GM18868 (cell line): ENCODE results near the gene SYCE3.
"Not testable (repeated sequence)": the region's sequence is repeated elsewhere in the genome, so short reads cannot be mapped to it uniquely, and the experiment has no call there.

ENCODE experiments used
- ATAC-seq: cut with Tn5 transposase; IDR thresholded peaks from one replicate; pipeline ENCODE4 v1.9.1; 2021; ENCODE audit warnings: mild to moderate bottlenecking, moderate library complexity; ENCODE audit not compliant: unreplicated experiment

SYCE3 gene

DNA sequence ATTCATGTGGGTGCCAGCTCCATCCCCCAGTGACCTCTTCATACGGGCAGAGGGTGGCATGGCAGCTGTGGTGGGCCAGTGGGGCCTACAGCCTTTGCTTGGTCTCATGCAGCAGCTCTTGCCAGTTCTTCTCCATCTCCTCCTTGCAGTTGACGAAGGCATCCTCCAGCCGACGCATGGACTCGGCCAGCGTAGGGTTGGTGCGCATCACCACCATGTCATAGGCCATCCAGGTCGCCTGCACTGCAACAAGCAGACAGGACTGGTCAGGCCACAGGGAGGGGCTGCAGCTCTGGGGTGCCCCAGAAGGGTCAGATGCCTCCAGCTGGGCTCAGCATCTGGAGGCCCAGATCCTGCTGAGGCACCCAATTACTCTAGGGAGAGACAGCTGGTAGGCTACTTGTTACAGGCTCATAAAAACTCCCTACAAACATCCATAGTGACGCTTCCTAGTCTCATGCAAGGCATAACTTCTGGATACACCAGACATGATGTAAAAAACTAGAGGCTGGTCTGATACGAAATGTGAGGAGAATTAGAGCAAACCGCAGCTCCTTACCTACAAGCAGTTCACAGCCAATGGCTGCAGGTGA lies 11.5 kb downstream of the SYCE3 start:
- no peak for ATAC-seq

- no peak for ATAC-seq
Measured at GRCh38 chr22:50550395-50550794, 12.3 kb downstream of the SYCE3 start.

GRCh38 chr22:50548921-50549790 lies 13.6 kb downstream of the SYCE3 start:
- no peak for ATAC-seq

- ATAC-seq: no peak
Measured at GRCh38 chr22:50548040-50548920, 14.4 kb downstream of the SYCE3 start.

- ATAC-seq: no peak
Measured at GRCh38 chr22:50547263-50547985, 15.3 kb downstream of the SYCE3 start.

DNA sequence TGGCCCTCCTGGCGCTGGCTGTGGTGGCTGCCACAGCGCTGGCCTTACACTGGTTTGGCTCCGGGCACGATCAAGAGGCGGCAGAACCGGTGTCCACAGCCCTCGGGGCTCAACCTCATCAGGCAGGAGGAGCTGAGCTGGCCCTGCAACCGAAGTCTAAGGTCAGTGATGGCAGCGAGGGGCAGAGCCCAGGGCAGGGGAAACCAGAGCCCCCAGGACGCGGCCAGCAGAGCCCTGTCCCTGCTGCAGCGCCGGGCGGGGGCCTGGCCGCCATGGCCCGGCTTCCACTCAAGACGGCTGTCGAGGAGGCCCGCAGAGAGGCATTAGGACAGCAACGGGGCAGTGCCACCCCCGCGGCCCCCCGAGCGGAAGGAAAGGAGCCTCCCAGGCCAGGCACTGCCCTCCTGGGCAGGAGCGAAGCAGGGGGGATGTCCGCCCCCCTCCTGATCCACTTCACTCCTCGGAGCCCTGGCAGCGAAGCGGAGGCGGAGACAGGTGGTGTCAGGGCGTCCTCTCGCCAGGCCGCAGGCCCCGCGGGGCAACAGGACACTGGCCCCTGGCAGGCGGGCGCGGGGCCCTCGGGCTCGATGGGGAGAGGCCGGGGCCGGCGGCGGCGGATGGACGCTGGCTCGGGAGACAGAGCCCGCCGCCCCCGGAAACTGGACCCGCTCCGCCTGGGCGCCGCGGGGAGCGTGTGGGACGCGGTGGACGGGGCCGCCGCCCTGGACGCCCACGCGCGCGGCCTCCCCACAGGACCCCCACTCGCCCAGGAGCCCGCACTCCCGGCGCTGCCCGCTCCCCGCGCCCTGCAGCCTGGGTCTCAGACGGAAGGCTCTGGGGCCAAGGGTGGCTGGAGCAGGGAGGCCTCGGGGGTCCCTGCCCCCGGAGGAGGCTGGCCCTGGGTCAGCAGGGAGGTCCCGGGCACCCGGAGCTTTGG lies 16.1 kb downstream of the SYCE3 start:
- ATAC-seq: no peak

- no peak for ATAC-seq
Measured at GRCh38 chr22:50545522-50546325, 17.0 kb downstream of the SYCE3 start, which contains the start of gene KLHDC7B. Gene KLHDC7B (plus strand): TSS chr22:50545899. CDS start chr22:50546244, 345 bp downstream.

GRCh38 chr22:50544746-50545253 lies 17.9 kb downstream of the SYCE3 start:
- no peak for ATAC-seq

GRCh38 chr22:50544078-50544745 lies 18.5 kb downstream of the SYCE3 start:
- no peak for ATAC-seq

DNA sequence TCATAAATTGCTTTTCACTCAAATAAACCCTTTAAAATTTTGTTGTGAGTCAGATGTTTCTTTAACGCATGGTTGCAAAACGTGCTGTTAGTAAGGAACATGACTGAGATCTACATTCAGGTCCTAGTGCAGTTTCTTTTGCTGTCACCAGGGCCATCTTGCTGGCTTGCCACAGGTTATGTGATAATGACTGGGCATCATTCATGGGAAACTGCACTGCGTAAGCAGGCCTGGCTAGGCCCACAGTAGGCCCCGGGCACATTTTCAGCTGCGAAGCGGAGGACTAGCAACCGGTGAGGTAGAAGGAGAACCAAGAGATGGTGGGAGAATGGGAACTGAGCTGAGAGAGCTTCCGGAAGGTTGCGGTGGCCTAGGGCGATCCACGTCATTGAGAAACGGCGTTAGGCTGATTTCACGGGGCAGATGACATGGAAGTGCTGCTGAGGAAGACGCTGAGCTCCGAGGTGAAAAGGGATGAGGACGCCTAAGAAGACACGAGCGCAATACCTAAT lies 20.2 kb downstream of the SYCE3 start:
- no peak for ATAC-seq

GRCh38 chr22:50541667-50542026 lies 21.1 kb downstream of the SYCE3 start:
- peak; percentile 23 for ATAC-seq

- ATAC-seq: no peak
Measured at GRCh38 chr22:50540381-50540780, 22.3 kb downstream of the SYCE3 start.

DNA sequence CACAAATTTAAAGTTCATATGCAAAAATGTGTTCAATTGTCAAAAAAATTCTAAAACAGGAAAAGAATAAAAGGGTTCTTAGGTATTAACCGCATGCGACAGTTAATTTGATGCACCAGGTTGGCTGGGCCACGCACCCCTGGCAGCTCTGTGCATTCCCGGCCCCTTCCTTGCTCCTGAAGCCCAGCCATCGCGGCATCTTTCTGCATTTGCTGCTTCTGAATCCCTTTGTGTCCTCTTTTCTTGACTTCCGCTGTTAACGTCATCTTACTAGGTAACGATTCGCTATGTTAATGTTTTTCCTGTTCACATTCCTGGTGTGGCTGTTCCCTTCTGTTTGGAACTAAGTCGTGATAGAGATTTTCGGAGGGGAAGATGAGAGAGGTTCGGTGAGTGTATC lies 25.0 kb downstream of the SYCE3 start:
- no peak for ATAC-seq

- no peak for ATAC-seq
Measured at GRCh38 chr22:50536226-50536625, 26.5 kb downstream of the SYCE3 start.

- no peak for ATAC-seq
Measured at GRCh38 chr22:50535113-50535512, 27.6 kb downstream of the SYCE3 start.

DNA sequence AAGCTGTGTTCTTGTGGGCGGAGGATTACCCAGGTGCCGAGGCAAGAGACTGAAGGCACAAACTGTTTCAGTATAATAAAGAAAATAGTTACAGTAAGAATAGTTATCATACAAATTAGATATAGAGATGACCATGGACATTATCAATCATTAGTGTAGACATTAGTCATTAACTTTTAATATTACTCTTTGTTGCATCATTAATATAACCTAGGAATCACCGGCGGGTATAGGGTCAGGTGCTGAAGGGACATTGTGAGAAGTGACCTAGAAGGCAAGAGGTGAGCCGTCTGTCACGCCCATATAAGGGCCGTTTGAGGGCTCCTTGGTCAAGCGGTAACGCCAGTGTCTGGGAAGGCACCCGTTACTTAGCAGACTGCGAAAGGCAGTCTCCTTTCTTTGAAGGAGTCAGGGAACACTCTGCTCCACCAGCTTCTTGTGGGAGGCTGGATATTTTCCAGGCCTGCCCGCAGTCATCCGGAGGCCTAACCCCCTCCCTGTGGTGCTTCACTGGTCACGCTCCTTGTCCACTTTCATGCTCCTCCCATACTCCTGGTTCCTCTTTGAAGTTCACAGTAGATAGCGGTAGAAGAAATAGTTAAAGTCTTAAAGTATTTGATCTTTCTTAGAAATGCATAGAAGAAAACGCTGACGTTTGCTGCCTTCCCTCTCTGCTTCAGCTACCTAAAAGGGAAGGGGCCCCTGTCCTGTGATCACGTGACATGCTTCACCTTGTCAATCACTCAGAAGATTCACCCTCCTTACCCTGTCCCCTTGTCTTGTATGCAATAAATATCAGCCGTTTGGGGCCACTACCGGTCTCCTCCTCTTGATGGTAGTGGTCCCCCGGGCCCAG lies 28.6 kb downstream of the SYCE3 start:
- ATAC-seq: not testable (repeated sequence)
